ENCODE data around the gene TAAR1.

- TF ChIP-seq RAD21 (IDR thresholded peaks at IDR 0.05; ENCODE audit: insufficient read depth, low read depth, low read length) (no peak), SMC3 (IDR thresholded peaks at IDR 0.05; ENCODE audit: borderline replicate concordance, low read length) (no peak), TCF7 (IDR thresholded peaks at IDR 0.05; ENCODE audit: borderline replicate concordance) (no peak), CHD2 (IDR thresholded peaks at IDR 0.05; ENCODE audit: borderline replicate concordance, low read depth, low read length) (no peak), SP1 (IDR thresholded peaks at IDR 0.05; ENCODE audit: low read depth, low read length) (no peak), SREBF2 (IDR thresholded peaks at IDR 0.05; ENCODE audit: low read length) (no peak), CTCF (IDR thresholded peaks at IDR 0.05 in 2 of 3, conservative IDR thresholded peaks at IDR 0.05 in 1 of 3; ENCODE audit: control insufficient read depth in 2 of 3, extremely low read depth in 1 of 3, insufficient read depth in 1 of 3, low read depth in 3 of 3, low read length in 3 of 3) (no peak), EP300 (IDR thresholded peaks at IDR 0.05; ENCODE audit: borderline replicate concordance in 1 of 2, control insufficient read depth in 1 of 2, low read depth in 2 of 2, low read length in 2 of 2) (no peak), IRF4 (IDR thresholded peaks at IDR 0.05; ENCODE audit: low read depth, low read length) (no peak), TAF1 (IDR thresholded peaks at IDR 0.05; ENCODE audit: borderline replicate concordance, low read depth, low read length) (no peak), RBBP5 (conservative IDR thresholded peaks at IDR 0.05) (no peak), REST (IDR thresholded peaks at IDR 0.05; ENCODE audit: low read depth, low read length) (no peak), ELK1 (IDR thresholded peaks at IDR 0.05; ENCODE audit: low read depth, low read length) (no peak)
Observed at GRCh38 chr6:132624175-132624574, 34.8 kb downstream of the TAAR1 start, which contains the start of gene TAAR2.
